ENCODE results near the gene GGTLC1. TPM values are rescaled to one million over a fixed set of nuclear protein-coding genes. Genes with fewer than 3 reads are reported as not detected.

Gene GGTLC1
- total RNA-seq, 5 donors from 2014 or later (not counting 1 experiment from before 2014, with no cell fraction given) = not detected

DNA sequence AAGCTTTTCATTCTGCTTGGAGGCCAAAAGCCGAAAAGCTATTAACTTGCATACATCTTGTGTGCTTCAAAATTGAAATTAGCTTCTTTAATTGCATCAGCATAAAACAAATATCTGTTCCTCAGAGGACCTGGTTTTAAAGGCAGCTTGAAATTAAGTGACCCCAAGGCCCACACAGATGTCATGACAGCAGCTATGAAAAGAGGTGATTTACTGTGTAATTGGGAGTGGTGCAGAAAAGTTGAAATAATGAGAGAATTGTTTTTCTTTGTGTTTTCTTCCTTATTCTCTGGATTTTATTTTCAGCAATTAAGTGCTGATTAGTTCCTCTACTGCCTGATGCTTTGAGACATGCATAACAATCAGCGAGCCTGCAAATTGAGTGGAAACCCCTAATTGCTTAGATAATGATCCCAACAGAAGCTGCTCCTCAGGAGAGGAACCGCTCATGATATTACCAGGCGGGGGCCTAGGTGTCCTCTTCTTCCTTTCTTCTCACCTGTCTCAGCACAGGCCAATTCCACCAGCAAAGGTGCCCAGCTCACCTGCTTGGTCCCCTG lies 34.1 kb upstream of the GGTLC1 start:
- peaks cover 0 to 5% of the 10 kb centered on the region in 2 experiments for H3K27me3 ChIP-seq (replicated peaks in 1 of 2; ENCODE audit: control insufficient read depth in 2 of 2, extremely low read depth in 1 of 2, insufficient read depth in 2 of 2, low read length in 1 of 2)
- ChIA-PET CTCF (no interaction called here), POLR2A (interaction anchor here in 1 of 2 donors (0.7 kb wide), 1 partner anchor 13 kb away, joined by 3 read pairs; no protein-coding TSS in a partner anchor)
- Mint-ChIP-seq H3K9me3 (peaks cover 0 to 6% (median 0%) of the 10 kb centered on the region in 3 donors), H3K4me1 (peaks cover 24 to 28% (median 25%) of the 10 kb centered on the region in 3 donors), H3K27ac (no peak overlapping the region), H3K27me3 (peaks cover 0 to 5% of the 10 kb centered on the region in 2 donors), H3K4me3 (no peak overlapping the region), H3K36me3 (no peaks in the 10 kb centered on the region)
- H3K4me1 ChIP-seq (ENCODE audit: control insufficient read depth in 1 of 2, extremely low read depth in 1 of 2, insufficient read depth in 2 of 2, low read length in 2 of 2) = peaks cover 11 to 15% of the 10 kb centered on the region in 2 experiments
- H3K4me3 ChIP-seq (ENCODE audit: control insufficient read depth in 1 of 2, extremely low read depth in 1 of 2, low read length in 1 of 2) = no peak overlapping the region
- DNase-seq (no peak), ATAC-seq (replicated peaks in 1 of 4) (no peak)
- 89% methylated on average over 1 of the region's 4 CpGs for WGBS (ENCODE audit: insufficient coverage)
- no peak overlapping the region for H3K27ac ChIP-seq (ENCODE audit: low read length)
- no peaks in the 10 kb centered on the region for H3K9me3 ChIP-seq
- no peaks in the 10 kb centered on the region for H3K36me3 ChIP-seq (ENCODE audit: control insufficient read depth in 2 of 2, extremely low read depth in 1 of 2, insufficient read depth in 1 of 2, low read length in 1 of 2)

- no peaks in the 10 kb centered on the region for H3K36me3 Mint-ChIP-seq
- no peak overlapping the region for H3K27ac ChIP-seq (ENCODE audit: low read length)
- ATAC-seq (replicated peaks in 1 of 4) (no peak), DNase-seq (no peak)
- H3K36me3 ChIP-seq (ENCODE audit: control insufficient read depth in 2 of 2, extremely low read depth in 1 of 2, insufficient read depth in 1 of 2, low read length in 1 of 2) = no peaks in the 10 kb centered on the region
- no peaks in the 10 kb centered on the region for H3K4me1 ChIP-seq (ENCODE audit: control insufficient read depth in 1 of 2, extremely low read depth in 1 of 2, insufficient read depth in 2 of 2, low read length in 2 of 2)
- H3K27ac Mint-ChIP-seq = no peak overlapping the region
- H3K27me3 ChIP-seq (replicated peaks in 1 of 2; ENCODE audit: control insufficient read depth in 2 of 2, extremely low read depth in 1 of 2, insufficient read depth in 2 of 2, low read length in 1 of 2) = peaks cover 0 to 5% of the 10 kb centered on the region in 2 experiments
- H3K9me3 Mint-ChIP-seq = no peaks in the 10 kb centered on the region
- WGBS (ENCODE audit: insufficient coverage) = 100% methylated on average over 1 of the region's 2 CpGs
- ChIA-PET POLR2A (no interaction called here), CTCF (no interaction called here)
- no peaks in the 10 kb centered on the region for H3K9me3 ChIP-seq
- peaks cover 0 to 5% of the 10 kb centered on the region in 2 donors for H3K27me3 Mint-ChIP-seq
- H3K4me1 Mint-ChIP-seq = peaks cover 2 to 4% (median 2%) of the 10 kb centered on the region in 3 donors
- no peak overlapping the region for H3K4me3 ChIP-seq (ENCODE audit: control insufficient read depth in 1 of 2, extremely low read depth in 1 of 2, low read length in 1 of 2)
- no peak overlapping the region for H3K4me3 Mint-ChIP-seq
Observed at GRCh38 chr20:24018796-24019195, 30.2 kb upstream of the GGTLC1 start.

- no peak overlapping the region for H3K27ac Mint-ChIP-seq
- no peaks in the 10 kb centered on the region for H3K36me3 ChIP-seq (ENCODE audit: control insufficient read depth in 2 of 2, extremely low read depth in 1 of 2, insufficient read depth in 1 of 2, low read length in 1 of 2)
- ChIA-PET POLR2A (no interaction called here), CTCF (no interaction called here)
- no CpG with 5 or more reads among the region's 3 CpGs for WGBS (ENCODE audit: insufficient coverage)
- H3K4me1 ChIP-seq (ENCODE audit: control insufficient read depth in 1 of 2, extremely low read depth in 1 of 2, insufficient read depth in 2 of 2, low read length in 2 of 2) = peaks cover 0 to 3% of the 10 kb centered on the region in 2 experiments
- DNase-seq (no peak), ATAC-seq (replicated peaks in 1 of 4) (no peak)
- no peak overlapping the region for H3K27ac ChIP-seq (ENCODE audit: low read length)
- no peak overlapping the region for H3K4me3 Mint-ChIP-seq
- H3K4me3 ChIP-seq (ENCODE audit: control insufficient read depth in 1 of 2, extremely low read depth in 1 of 2, low read length in 1 of 2) = no peak overlapping the region
- no peaks in the 10 kb centered on the region for H3K9me3 Mint-ChIP-seq
- peaks cover 6 to 9% (median 7%) of the 10 kb centered on the region in 3 donors for H3K4me1 Mint-ChIP-seq
- H3K27me3 Mint-ChIP-seq = peaks cover 0 to 5% of the 10 kb centered on the region in 2 donors
- H3K36me3 Mint-ChIP-seq = no peaks in the 10 kb centered on the region
- H3K27me3 ChIP-seq (replicated peaks in 1 of 2; ENCODE audit: control insufficient read depth in 2 of 2, extremely low read depth in 1 of 2, insufficient read depth in 2 of 2, low read length in 1 of 2) = peaks cover 0 to 6% of the 10 kb centered on the region in 2 experiments
- no peaks in the 10 kb centered on the region for H3K9me3 ChIP-seq
Observed at GRCh38 chr20:24017458-24017755, 28.8 kb upstream of the GGTLC1 start.

GRCh38 chr20:24016607-24017457 lies 28.3 kb upstream of the GGTLC1 start:
- POLR2A ChIA-PET = no interaction called here
- Mint-ChIP-seq H3K36me3 (no peaks in the 10 kb centered on the region), H3K27ac (no peak overlapping the region), H3K4me1 (peaks cover 6 to 12% (median 10%) of the 10 kb centered on the region in 3 donors), H3K27me3 (peaks cover 0 to 5% of the 10 kb centered on the region in 2 donors), H3K4me3 (no peak overlapping the region), H3K9me3 (no peaks in the 10 kb centered on the region)
- no peak overlapping the region for H3K27ac ChIP-seq (ENCODE audit: low read length)
- no peak for DNase-seq
- WGBS (ENCODE audit: insufficient coverage) = no CpG with 5 or more reads among the region's 8 CpGs
- CTCF ChIA-PET = no interaction called here
- no peaks in the 10 kb centered on the region for H3K9me3 ChIP-seq
- peaks cover 0 to 3% of the 10 kb centered on the region in 2 experiments for H3K4me1 ChIP-seq (ENCODE audit: control insufficient read depth in 1 of 2, extremely low read depth in 1 of 2, insufficient read depth in 2 of 2, low read length in 2 of 2)
- peaks cover 0 to 8% of the 10 kb centered on the region in 2 experiments for H3K27me3 ChIP-seq (replicated peaks in 1 of 2; ENCODE audit: control insufficient read depth in 2 of 2, extremely low read depth in 1 of 2, insufficient read depth in 2 of 2, low read length in 1 of 2)
- no peak for ATAC-seq (replicated peaks in 1 of 4)
- H3K36me3 ChIP-seq (ENCODE audit: control insufficient read depth in 2 of 2, extremely low read depth in 1 of 2, insufficient read depth in 1 of 2, low read length in 1 of 2) = no peaks in the 10 kb centered on the region
- no peak overlapping the region for H3K4me3 ChIP-seq (ENCODE audit: control insufficient read depth in 1 of 2, extremely low read depth in 1 of 2, low read length in 1 of 2)

DNA sequence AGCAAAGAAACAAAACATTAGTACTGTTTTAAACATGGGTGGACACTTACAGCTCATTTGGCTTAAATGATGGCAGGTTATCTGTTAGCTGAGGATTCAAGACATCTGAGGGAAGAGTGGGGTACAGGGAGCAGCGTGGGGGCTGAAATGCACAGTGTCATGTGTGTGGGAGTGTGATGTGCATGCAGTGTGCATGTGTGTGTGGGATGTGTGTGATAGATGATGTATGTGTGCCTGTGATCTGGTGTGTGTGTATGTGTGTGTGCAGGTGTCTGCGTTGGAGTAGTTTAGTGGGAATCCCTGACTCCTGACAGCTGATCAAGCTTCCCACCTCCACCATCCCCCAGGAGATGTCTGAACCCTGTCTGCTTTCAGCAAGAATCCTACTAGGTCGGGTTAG lies 25.4 kb upstream of the GGTLC1 start:
- Mint-ChIP-seq H3K4me1 (peaks cover 6 to 14% (median 14%) of the 10 kb centered on the region in 3 donors), H3K27me3 (peaks cover 0 to 5% of the 10 kb centered on the region in 2 donors), H3K27ac (no peak overlapping the region), H3K36me3 (no peaks in the 10 kb centered on the region), H3K4me3 (no peak overlapping the region), H3K9me3 (no peaks in the 10 kb centered on the region)
- H3K4me3 ChIP-seq (ENCODE audit: control insufficient read depth in 1 of 2, extremely low read depth in 1 of 2, low read length in 1 of 2) = no peak overlapping the region
- H3K27ac ChIP-seq (ENCODE audit: low read length) = no peak overlapping the region
- POLR2A ChIA-PET = no interaction called here
- H3K27me3 ChIP-seq (replicated peaks in 1 of 2; ENCODE audit: control insufficient read depth in 2 of 2, extremely low read depth in 1 of 2, insufficient read depth in 2 of 2, low read length in 1 of 2) = peaks cover 0 to 7% of the 10 kb centered on the region in 2 experiments
- H3K9me3 ChIP-seq = no peaks in the 10 kb centered on the region
- WGBS (ENCODE audit: insufficient coverage) = 48% methylated on average over 2 of the region's 3 CpGs
- CTCF ChIA-PET = no interaction called here
- H3K4me1 ChIP-seq (ENCODE audit: control insufficient read depth in 1 of 2, extremely low read depth in 1 of 2, insufficient read depth in 2 of 2, low read length in 2 of 2) = peaks cover 0 to 5% of the 10 kb centered on the region in 2 experiments
- ATAC-seq (replicated peaks in 1 of 4) = no peak
- no peak for DNase-seq
- no peaks in the 10 kb centered on the region for H3K36me3 ChIP-seq (ENCODE audit: control insufficient read depth in 2 of 2, extremely low read depth in 1 of 2, insufficient read depth in 1 of 2, low read length in 1 of 2)

DNA sequence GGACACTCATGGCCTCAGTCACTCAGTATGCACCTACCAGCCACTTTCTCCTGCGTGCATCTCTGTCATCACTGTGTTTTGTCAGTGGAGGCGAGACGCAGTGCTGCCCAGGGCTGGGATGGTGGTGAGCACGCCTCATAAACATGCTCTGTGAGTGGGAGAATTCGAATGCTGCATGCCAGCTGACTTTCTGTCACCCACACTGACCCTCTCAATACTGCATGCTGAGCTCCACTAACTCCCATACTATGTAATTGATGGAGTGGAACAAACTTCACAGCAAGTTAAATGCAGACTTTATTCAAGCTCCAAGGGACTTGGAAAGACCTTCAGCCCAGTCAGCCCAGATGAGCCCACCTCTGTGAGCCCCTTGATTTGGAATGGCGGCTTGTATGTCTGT lies 22.7 kb upstream of the GGTLC1 start:
- Histone ChIP-seq H3K4me1 (ENCODE audit: control insufficient read depth in 1 of 2, extremely low read depth in 1 of 2, insufficient read depth in 2 of 2, low read length in 2 of 2) (peaks cover 0 to 5% of the 10 kb centered on the region in 2 experiments), H3K27ac (ENCODE audit: low read length) (no peak overlapping the region), H3K9me3 (no peaks in the 10 kb centered on the region), H3K27me3 (replicated peaks in 1 of 2; ENCODE audit: control insufficient read depth in 2 of 2, extremely low read depth in 1 of 2, insufficient read depth in 2 of 2, low read length in 1 of 2) (peaks cover 0 to 3% of the 10 kb centered on the region in 2 experiments), H3K36me3 (ENCODE audit: control insufficient read depth in 2 of 2, extremely low read depth in 1 of 2, insufficient read depth in 1 of 2, low read length in 1 of 2) (no peaks in the 10 kb centered on the region), H3K4me3 (ENCODE audit: control insufficient read depth in 1 of 2, extremely low read depth in 1 of 2, low read length in 1 of 2) (no peak overlapping the region)
- Mint-ChIP-seq H3K36me3 (no peaks in the 10 kb centered on the region), H3K27me3 (no peaks in the 10 kb centered on the region), H3K4me3 (no peak overlapping the region), H3K4me1 (peaks cover 4 to 23% (median 12%) of the 10 kb centered on the region in 3 donors), H3K9me3 (no peaks in the 10 kb centered on the region), H3K27ac (no peak overlapping the region)
- ATAC-seq (replicated peaks in 1 of 4) (no peak), DNase-seq (no peak)
- ChIA-PET POLR2A (no interaction called here), CTCF (interaction anchor here in 1 of 2 donors (0.6 kb wide), 1 partner anchor 150 kb away, joined by 6 read pairs; no protein-coding TSS in a partner anchor)
- 100% methylated on average over 1 of the region's 6 CpGs for WGBS (ENCODE audit: insufficient coverage)
